GM12878 (cell line): Measurements from ENCODE around the gene SLC35F3. TPM values are rescaled to one million over a fixed set of nuclear protein-coding genes. Genes with fewer than 3 reads are reported as not detected.

Experiments used
- ATAC-seq: fragments of 200-7000 bp; cut with Tn5 transposase; 3 replicates; pipeline ENCODE4 v1.9.1; 2020; ENCODE audit warnings: mild to moderate bottlenecking, moderate library complexity
- BruUV-seq: library from RNA; stranded (reverse); fragments of 400-500 nt; replicated peaks from 2 replicates; lab custom pipeline; 2021; lab: Mats Ljungman, UMichigan
- CTCF ChIA-PET: fragments of 300-600 bp; sonication (Branson Sonifier 250); formaldehyde crosslinking; extraction: SDS; loops from one replicate; lab custom pipeline; 2021; ENCODE audit warnings: inconsistent platforms; lab: Yijun Ruan, JAX
- POLR2A ChIA-PET: fragments of 350-600 bp; formaldehyde crosslinking; extraction: SDS; loops from one replicate; lab custom pipeline; 2021; ENCODE audit warnings: inconsistent platforms; lab: Charles Lee
- RAD21 ChIA-PET: fragments of 300-600 bp; sonication (Branson Sonifier 250); formaldehyde crosslinking; loops from one replicate; lab custom pipeline; 2023; ENCODE audit warnings: antibody characterized with exemption; ENCODE audit not compliant: unreplicated experiment; lab: Charles Lee
- SMC1A ChIA-PET: fragments of 300-600 bp; sonication (Branson Sonifier 250); formaldehyde crosslinking; loops from one replicate; lab custom pipeline; 2023; ENCODE audit not compliant: unreplicated experiment, uncharacterized antibody; lab: Charles Lee
- DNase-seq: peaks from one replicate; pipeline ENCODE4 v3.0.0-alpha.2; 2011; ENCODE audit warnings: low read depth, low spot score
- FAIRE-seq: peaks from 3 replicates; lab custom pipeline; 2011; peaks lifted over from hg19 to GRCh38; lab: Jason Lieb, UNC
- H2AFZ ChIP-seq: 2 replicates; pipeline ENCODE4 v1.6.0; 2011; ENCODE audit warnings: low read depth, low read length, control low read depth; ENCODE audit not compliant: control insufficient read depth
- H3K27ac ChIP-seq: 2 replicates; pipeline ENCODE4 v1.5.1; 2011; ENCODE audit warnings: control low read depth; ENCODE audit not compliant: control insufficient read depth, insufficient read depth
- H3K27me3 ChIP-seq, 2 experiments: replicated peaks in 1 of 2; 2 replicates each; pipeline versions ENCODE4 v1.6.0 to v1.6.1; 2011; ENCODE audit warnings: low read length in 1 of 2; ENCODE audit not compliant: control insufficient read depth in 2 of 2, insufficient read depth in 2 of 2
- H3K36me3 ChIP-seq, 2 experiments: 2 replicates each; pipeline ENCODE4 v1.5.1; 2011; ENCODE audit warnings: low read length in 1 of 2; ENCODE audit not compliant: control insufficient read depth in 2 of 2, insufficient read depth in 2 of 2
- H3K4me1 ChIP-seq: 2 replicates; pipeline ENCODE4 v1.6.1; 2011; ENCODE audit warnings: mild to moderate bottlenecking, low read length, moderate library complexity, mixed read lengths; ENCODE audit not compliant: control insufficient read depth, insufficient read depth
- H3K4me2 ChIP-seq: 2 replicates; pipeline ENCODE4 v1.6.0; 2011; ENCODE audit warnings: control low read depth; ENCODE audit not compliant: control insufficient read depth, insufficient read depth
- H3K4me3 ChIP-seq: fragments of 200-600 bp; sonication (generic); 2 replicates; pipeline ENCODE4 v1.5.1; 2016
- H3K79me2 ChIP-seq: 2 replicates; pipeline ENCODE4 v1.6.0; 2011; ENCODE audit warnings: low read length; ENCODE audit not compliant: control insufficient read depth, insufficient read depth
- H3K9ac ChIP-seq: 2 replicates; pipeline ENCODE4 v1.8.0; 2011; ENCODE audit warnings: low read length, control low read depth, mixed read lengths; ENCODE audit not compliant: control insufficient read depth, insufficient read depth
- H3K9me3 ChIP-seq: replicated peaks from 3 replicates; pipeline ENCODE4 v1.5.1; 2011; ENCODE audit warnings: mild to moderate bottlenecking, low read length; ENCODE audit not compliant: control insufficient read depth, insufficient read depth
- H4K20me1 ChIP-seq: 2 replicates; pipeline ENCODE4 v1.6.0; 2011; ENCODE audit not compliant: control insufficient read depth, insufficient read depth
- ATF7 ChIP-seq: fragments of 450-650 bp; IDR thresholded peaks from 2 replicates; pipeline ENCODE4 v1.6.1; 2016; ENCODE audit warnings: low read depth, mild to moderate bottlenecking
- EP300 ChIP-seq, 2 experiments: fragments of 150-350 bp in 1 of 2; IDR thresholded peaks; 2 replicates each; pipeline ENCODE4 v1.6.1; 2011 to 2012; ENCODE audit warnings: low read depth in 2 of 2, low read length in 2 of 2, borderline replicate concordance in 1 of 2, improper control_type of control experiment in 1 of 2, inconsistent platforms in 1 of 2; ENCODE audit not compliant: control insufficient read depth in 1 of 2
- FOS ChIP-seq: IDR thresholded peaks from 3 replicates; pipeline ENCODE4 v1.6.1; 2011; ENCODE audit warnings: borderline replicate concordance; ENCODE audit not compliant: insufficient read length; ENCODE audit errors: extremely low read depth
- NR2C1 ChIP-seq: fragments of 450-650 bp; IDR thresholded peaks from 2 replicates; pipeline ENCODE4 v1.6.1; 2017; ENCODE audit warnings: antibody characterized with exemption, mild to moderate bottlenecking, moderate library complexity
- NR2C2 ChIP-seq: IDR thresholded peaks from 2 replicates; pipeline ENCODE4 v1.6.1; 2011; ENCODE audit warnings: borderline replicate concordance, low read depth; ENCODE audit not compliant: control insufficient read depth, insufficient read length
- POLR2A ChIP-seq: IDR thresholded peaks from 2 replicates; pipeline ENCODE4 v1.6.1; 2011; ENCODE audit warnings: low read depth, mild to moderate bottlenecking, low read length
- SMAD5 ChIP-seq: IDR thresholded peaks from 2 replicates; pipeline ENCODE4 v1.6.1; 2016; ENCODE audit warnings: antibody characterized with exemption, low read depth
- SP1 ChIP-seq: IDR thresholded peaks from one replicate; pipeline ENCODE4 v1.6.1; 2011; ENCODE audit warnings: low read depth, low read length
- TBL1XR1 ChIP-seq: IDR thresholded peaks from 2 replicates; pipeline ENCODE4 v1.6.1; 2012; ENCODE audit warnings: low read depth, low read length, improper control_type of control experiment
- ZNF592 ChIP-seq: fragments of 450-650 bp; IDR thresholded peaks from 2 replicates; pipeline ENCODE4 v1.6.1; 2017; ENCODE audit warnings: mild to moderate bottlenecking, moderate library complexity
- WGBS: methylation state at CpG from one replicate; pipeline ENCODE4 v1.1.6; 2016; ENCODE audit warnings: low lambda C conversion rate; ENCODE audit not compliant: insufficient replicate concordance, insufficient coverage; ENCODE audit errors: missing lambda C conversion rate; 5-methylcytosine and 5-hydroxymethylcytosine counted together
- in situ Hi-C: fragments of 300-500 bp; cut with MboI; formaldehyde crosslinking; loops from 9 replicates; pipeline ENCODE4 v1.14.3; 2018; ENCODE audit warnings: mixed read lengths
- intact Hi-C: fragments of 100-400 bp; cut with micrococcal nuclease; formaldehyde crosslinking; loops from one replicate; pipeline ENCODE4 v1.14.2; 2022; ENCODE audit not compliant: unreplicated experiment
- polyA plus RNA-seq, 11 experiments: library from polyadenylated mRNA; depleted of rRNA in 4 of 11; unstranded in 6 of 11; stranded (reverse) in 5 of 11; fragments of >200 nt; fragmentation: Nextera tagmentation in 4 of 11; fragmentation: Illumina TruSeq in 1 of 11; extraction: Ambion mirVana in 4 of 11; extraction: Trizol in 1 of 11; gene quantifications; 1 replicate in 1 of 11; 2 replicates in 10 of 11; pipeline versions ENCODE4 v1.2.1 to v1.2.3, GENCODE V29; 2011 to 2016; ENCODE audit warnings: inconsistent platforms in 2 of 11, missing spikeins in 2 of 11, low read depth in 1 of 11
- total RNA-seq, 4 experiments: library from RNA; depleted of rRNA in 3 of 4; stranded (reverse); fragments of >200 nt in 3 of 4; fragmentation: Illumina TruSeq in 1 of 4; extraction: Trizol in 1 of 4; gene quantifications; 2 replicates each; pipeline versions ENCODE4 v1.2.1 to v1.2.3, GENCODE V29; 2013 to 2021

Gene SLC35F3
- total and polyA plus RNA-seq, 10 of the 15 experiments (the other 5 are each of a cell fraction or from before 2014, with no cell fraction given) = 1.0 to 8.6 (median 5.7) TPM

- ChIA-PET SMC1A (interaction anchor here (0.9 to 1.1 kb wide), 2 partner anchors 11 to 59 kb away, joined by 3 read pairs; no protein-coding TSS in a partner anchor), CTCF (interaction anchor here (1.3 to 13.3 kb wide), 3 partner anchors 8 to 861 kb away, joined by 3 to 312 read pairs (median 8); no protein-coding TSS in a partner anchor), POLR2A (no interaction called here), RAD21 (interaction anchor here (1.4 kb wide), 1 partner anchor 86 kb away, joined by 3 read pairs; no protein-coding TSS in a partner anchor)
- no peak for FAIRE-seq
- Histone ChIP-seq H3K27me3 (no peaks in the 10 kb centered on the region), H3K36me3 (no peaks in the 10 kb centered on the region), H3K9me3 (no peaks in the 10 kb centered on the region), H3K9ac (no peak overlapping the region), H3K4me3 (no peak overlapping the region), H4K20me1 (no peaks in the 10 kb centered on the region), H3K4me2 (no peak overlapping the region), H2AFZ (no peak overlapping the region), H3K27ac (no peak overlapping the region), H3K79me2 (no peaks in the 10 kb centered on the region), H3K4me1 (no peaks in the 10 kb centered on the region)
- BruUV-seq = no TSS peak
- no peak for ATAC-seq
- in situ Hi-C loops (loop anchor here (25.0 kb wide), 1 partner anchor 91 kb away; no protein-coding TSS in a partner anchor), intact Hi-C loops (no loop called here)
- no peak for DNase-seq
- no peak for TF ChIP-seq EP300 (IDR thresholded peaks at IDR 0.05; ENCODE audit: borderline replicate concordance in 1 of 2, control insufficient read depth in 1 of 2, low read depth in 2 of 2, low read length in 2 of 2)
- TF ChIP-seq ZNF592 = no peak
- no peak for TF ChIP-seq NR2C2
- TF ChIP-seq NR2C1 = no peak
- TF ChIP-seq ATF7 = no peak
- TF ChIP-seq SP1 = no peak
- no peak for TF ChIP-seq POLR2A
- no peak for TF ChIP-seq TBL1XR1
- no peak for TF ChIP-seq SMAD5
- no peak for TF ChIP-seq FOS
- WGBS = 28% methylated on average over 6 of the region's 6 CpGs
These were observed 398.8 kb downstream of the SLC35F3 start for GRCh38 chr1:234303231-234303630.
